ENCODE results near the gene HADHB.
"Not testable (repeated sequence)": the region's sequence is repeated elsewhere in the genome, so short reads cannot be mapped to it uniquely, and the experiment has no call there.

The HADHB gene

GRCh38 chr2:26298638-26299393, 54.1 kb downstream of the HADHB start:
- peak; percentile 55 for DNase-seq

- peak; percentile 31 for DNase-seq
Observed at GRCh38 chr2:26299471-26300101, 54.8 kb downstream of the HADHB start.

GRCh38 chr2:26300234-26300925, 55.6 kb downstream of the HADHB start:
- DNase-seq, result no peak

- DNase-seq, result no peak
Observed at GRCh38 chr2:26302846-26303245, 58.1 kb downstream of the HADHB start.

GRCh38 chr2:26305094-26305493, 60.4 kb downstream of the HADHB start:
- DNase-seq, result not testable (repeated sequence)

- DNase-seq, result no peak
Observed at GRCh38 chr2:26305540-26305939, 60.8 kb downstream of the HADHB start.

- no peak for DNase-seq
Observed at GRCh38 chr2:26309921-26310320, 65.2 kb downstream of the HADHB start.

GRCh38 chr2:26312471-26312870, 67.7 kb downstream of the HADHB start:
- DNase-seq, result no peak

- no peak for DNase-seq
Observed at GRCh38 chr2:26313446-26313845, 68.7 kb downstream of the HADHB start.

- no peak for DNase-seq
Observed at GRCh38 chr2:26314243-26314642, 69.5 kb downstream of the HADHB start.

GRCh38 chr2:26316041-26316440, 71.3 kb downstream of the HADHB start:
- no peak for DNase-seq

GRCh38 chr2:26316845-26317244, 72.1 kb downstream of the HADHB start:
- no peak for DNase-seq

GRCh38 chr2:26317377-26318105, 72.8 kb downstream of the HADHB start:
- no peak for DNase-seq

GRCh38 chr2:26318950-26319349, 74.2 kb downstream of the HADHB start:
- no peak for DNase-seq

GRCh38 chr2:26324479-26324878, 79.7 kb downstream of the HADHB start:
- not testable (repeated sequence) for DNase-seq

GRCh38 chr2:26324903-26325302, 80.2 kb downstream of the HADHB start:
- no peak for DNase-seq

GRCh38 chr2:26325851-26326250, 81.1 kb downstream of the HADHB start:
- no peak for DNase-seq

- no peak for DNase-seq
Observed at GRCh38 chr2:26326514-26326913, 81.8 kb downstream of the HADHB start.

GRCh38 chr2:26327291-26328272, 82.8 kb downstream of the HADHB start:
- DNase-seq, result no peak

GRCh38 chr2:26329083-26329482, 84.3 kb downstream of the HADHB start:
- not testable (repeated sequence) for DNase-seq

GRCh38 chr2:26330114-26330549, 85.4 kb downstream of the HADHB start:
- peak; percentile 91 for DNase-seq

GRCh38 chr2:26330604-26331003, 85.9 kb downstream of the HADHB start:
- no peak for DNase-seq

Measured in stimulated activated CD8-positive, alpha-beta memory T cell treated with anti-CD3 and anti-CD28 coated beads, Interleukin-4, amount 100 ng/mL, for 48 hours (primary cell).